ENCODE results near the gene ADCY9. TPM values are rescaled to one million over a fixed set of nuclear protein-coding genes. Genes with fewer than 3 reads are reported as not detected.

The ADCY9 gene
- total RNA-seq = 1 to 10 TPM; 1.2 to 3.3 TPM
- 4.6 TPM for polyA plus RNA-seq (2013, experiment 1 of 2)
- 4.6 TPM for polyA plus RNA-seq (2013, experiment 2 of 2)
- long read RNA-seq, experiment 1, partial matches to known transcripts = 0 of 1 reads
- long read RNA-seq, experiment 1, other reads (novel, unspliced or antisense) = 1 of 1 reads
- long read RNA-seq, experiment 2, full-length matches to known transcripts = 2 of 5 reads
- long read RNA-seq, experiment 2, partial matches to known transcripts = 0 of 5 reads
- long read RNA-seq, experiment 2, other reads (novel, unspliced or antisense) = 3 of 5 reads
- long read RNA-seq, experiment 3, partial matches to known transcripts = 1 of 1 reads
- long read RNA-seq, experiment 3, other reads (novel, unspliced or antisense) = 0 of 1 reads
- long read RNA-seq, experiment 4 = 0 reads

DNA sequence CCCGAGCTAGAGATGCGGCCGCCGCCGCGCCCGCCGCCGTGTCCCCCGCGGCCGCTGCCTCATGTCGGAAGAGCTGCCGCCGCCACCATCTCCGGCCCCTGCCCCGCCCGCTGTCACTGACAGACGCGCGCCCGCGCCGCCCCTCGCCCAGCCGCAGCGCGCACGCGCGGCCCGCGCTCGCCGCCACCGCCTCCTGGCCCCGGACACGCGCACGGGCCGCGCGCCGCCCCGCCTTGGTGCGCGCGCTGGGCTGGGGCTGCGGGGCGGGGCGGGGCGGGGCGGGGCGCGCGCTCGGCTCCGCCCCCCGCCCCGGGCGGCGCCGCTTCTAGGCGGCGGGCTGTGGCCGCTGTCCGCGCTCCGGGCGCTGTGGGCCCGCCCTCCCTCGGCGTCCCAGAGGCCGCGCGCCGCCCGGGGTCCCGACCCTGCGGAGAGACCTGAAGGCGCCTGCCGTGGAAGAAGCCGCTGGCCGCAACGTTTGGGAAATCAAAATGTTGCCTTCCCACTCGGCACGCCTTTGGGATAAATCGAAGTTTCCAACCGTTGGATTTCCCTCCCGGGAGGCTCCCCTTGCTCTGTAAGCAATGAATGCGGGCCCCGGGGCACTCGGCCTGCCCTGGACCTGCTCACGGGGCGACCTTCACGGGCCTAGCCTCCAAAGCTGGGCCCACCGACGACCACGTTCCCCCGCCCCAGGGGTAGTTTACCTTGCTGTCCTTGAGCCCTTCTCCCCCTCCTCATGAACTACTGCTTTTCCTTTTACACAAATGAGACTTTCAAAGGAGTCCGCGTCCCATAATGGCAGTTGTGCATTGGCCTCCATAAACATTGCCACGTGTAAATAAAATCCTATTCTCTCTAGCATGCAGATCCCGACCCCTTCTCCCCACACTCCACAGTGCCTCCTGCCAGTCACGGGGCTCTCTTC, at the start of gene ADCY9:
Gene ADCY9, minus strand, starts transcription at position 118 of the 925 bp plus-strand sequence. CDS start 1,000 bp downstream, outside the sequence.
- WGBS, 2 experiments (ENCODE audit: insufficient coverage in 1 of 2, insufficient read length in 1 of 2) = 4 to 11% methylated on average over 33 to 105 of the region's 105 CpGs

DNA sequence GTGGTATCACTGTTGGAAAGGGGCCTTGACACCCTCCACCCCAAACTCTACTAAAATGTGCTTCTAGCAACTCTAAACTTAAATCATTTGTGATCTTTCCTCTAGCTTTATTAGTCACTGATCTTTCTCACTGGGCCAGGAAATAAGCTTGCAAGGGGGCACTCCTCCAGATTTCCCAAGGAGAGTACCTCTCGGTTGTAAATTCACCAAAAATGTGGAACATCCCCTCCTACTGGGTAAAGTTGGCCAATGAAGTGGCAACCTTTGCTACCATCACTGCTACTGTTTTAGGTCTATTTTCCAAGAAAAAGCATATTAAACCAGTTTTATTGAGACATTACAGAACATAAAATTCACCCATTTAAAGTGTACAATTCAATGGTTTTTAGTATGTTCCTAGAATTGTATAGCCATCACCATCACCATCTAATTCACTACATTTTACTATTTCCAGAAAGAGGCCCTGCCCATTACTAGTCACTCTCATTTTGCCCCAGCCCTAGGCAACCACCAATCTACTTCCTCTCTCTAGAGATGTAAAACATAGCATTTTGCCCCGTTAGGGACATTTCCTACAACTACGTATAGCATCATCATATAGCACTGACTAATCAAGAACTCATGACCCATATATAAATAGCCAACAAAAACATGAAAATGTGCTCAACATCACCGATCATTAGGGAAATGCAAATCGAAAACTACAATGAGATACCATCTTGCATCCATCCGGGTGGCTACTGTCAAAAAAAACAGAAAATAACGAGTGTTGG, 44.6 kb upstream of the ADCY9 start:
- H3K4me1 ChIP-seq (ENCODE audit: control insufficient read depth, insufficient read depth, low read length) = no peaks in the 10 kb centered on the region
- TF ChIP-seq, protein P1, sequence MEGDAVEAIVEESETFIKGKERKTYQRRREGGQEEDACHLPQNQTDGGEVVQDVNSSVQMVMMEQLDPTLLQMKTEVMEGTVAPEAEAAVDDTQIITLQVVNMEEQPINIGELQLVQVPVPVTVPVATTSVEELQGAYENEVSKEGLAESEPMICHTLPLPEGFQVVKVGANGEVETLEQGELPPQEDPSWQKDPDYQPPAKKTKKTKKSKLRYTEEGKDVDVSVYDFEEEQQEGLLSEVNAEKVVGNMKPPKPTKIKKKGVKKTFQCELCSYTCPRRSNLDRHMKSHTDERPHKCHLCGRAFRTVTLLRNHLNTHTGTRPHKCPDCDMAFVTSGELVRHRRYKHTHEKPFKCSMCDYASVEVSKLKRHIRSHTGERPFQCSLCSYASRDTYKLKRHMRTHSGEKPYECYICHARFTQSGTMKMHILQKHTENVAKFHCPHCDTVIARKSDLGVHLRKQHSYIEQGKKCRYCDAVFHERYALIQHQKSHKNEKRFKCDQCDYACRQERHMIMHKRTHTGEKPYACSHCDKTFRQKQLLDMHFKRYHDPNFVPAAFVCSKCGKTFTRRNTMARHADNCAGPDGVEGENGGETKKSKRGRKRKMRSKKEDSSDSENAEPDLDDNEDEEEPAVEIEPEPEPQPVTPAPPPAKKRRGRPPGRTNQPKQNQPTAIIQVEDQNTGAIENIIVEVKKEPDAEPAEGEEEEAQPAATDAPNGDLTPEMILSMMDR (conservative IDR thresholded peaks at IDR 0.05) = peak; percentile 55
- H3K9me3 ChIP-seq (ENCODE audit: control insufficient read depth, low read length) = no peaks in the 10 kb centered on the region
- H3K27ac ChIP-seq (ENCODE audit: low read depth, low read length) = no peak overlapping the region
- H3K4me3 ChIP-seq (ENCODE audit: low read length) = no peak overlapping the region
- Mint-ChIP-seq H3K27me3 (ENCODE audit: insufficient read depth) (peaks cover 11% of the 10 kb centered on the region), H3K4me3 (no peak overlapping the region), H3K9me3 (no peaks in the 10 kb centered on the region), H3K36me3 (ENCODE audit: low read depth) (no peaks in the 10 kb centered on the region), H3K27ac (no peak overlapping the region), H3K4me1 (no peaks in the 10 kb centered on the region)
- H3K27me3 ChIP-seq (ENCODE audit: control insufficient read depth, insufficient read depth, low read length, poor library complexity, severe bottlenecking) = no peaks in the 10 kb centered on the region
- 94 to 98% methylated on average over 7 of the region's 7 CpGs for WGBS, 2 experiments (ENCODE audit: insufficient coverage in 1 of 2, insufficient read length in 1 of 2)
- no peak for DNase-seq
- no peak overlapping the region for H3K9ac ChIP-seq (ENCODE audit: extremely low read depth, low read length, poor library complexity, severe bottlenecking)
- no peaks in the 10 kb centered on the region for H3K36me3 ChIP-seq (ENCODE audit: control insufficient read depth, insufficient read depth, low read length)

More for the DNA sequence above, at the start of gene ADCY9:
- no peaks in the 10 kb centered on the region for H3K9me3 Mint-ChIP-seq
- no peaks in the 10 kb centered on the region for H3K36me3 Mint-ChIP-seq (ENCODE audit: low read depth)
- Histone ChIP-seq H3K9ac (ENCODE audit: extremely low read depth, low read length, poor library complexity, severe bottlenecking) (no peak within 1 kb of the TSS), H3K4me1 (ENCODE audit: control insufficient read depth, insufficient read depth, low read length) (no peaks in the 10 kb centered on the region), H3K36me3 (ENCODE audit: control insufficient read depth, insufficient read depth, low read length) (no peaks in the 10 kb centered on the region), H3K9me3 (ENCODE audit: control insufficient read depth, low read length) (no peaks in the 10 kb centered on the region), H3K27ac (ENCODE audit: low read depth, low read length) (no peak within 1 kb of the TSS), H3K27me3 (ENCODE audit: control insufficient read depth, insufficient read depth, low read length, poor library complexity, severe bottlenecking) (peaks cover 49% of the 10 kb centered on the region), H3K4me3 (ENCODE audit: low read length) (peak within 1 kb of the TSS; percentile 74)
- H3K27me3 Mint-ChIP-seq (ENCODE audit: insufficient read depth) = peaks cover 69% of the 10 kb centered on the region
- H3K4me3 Mint-ChIP-seq = peak within 1 kb of the TSS; percentile 56
- peaks cover 2% of the 10 kb centered on the region for H3K4me1 Mint-ChIP-seq
- TF ChIP-seq, protein P1 (conservative IDR thresholded peaks at IDR 0.05) = no peak
- no peak within 1 kb of the TSS for H3K27ac Mint-ChIP-seq
- peak; percentile 89 for DNase-seq

DNA sequence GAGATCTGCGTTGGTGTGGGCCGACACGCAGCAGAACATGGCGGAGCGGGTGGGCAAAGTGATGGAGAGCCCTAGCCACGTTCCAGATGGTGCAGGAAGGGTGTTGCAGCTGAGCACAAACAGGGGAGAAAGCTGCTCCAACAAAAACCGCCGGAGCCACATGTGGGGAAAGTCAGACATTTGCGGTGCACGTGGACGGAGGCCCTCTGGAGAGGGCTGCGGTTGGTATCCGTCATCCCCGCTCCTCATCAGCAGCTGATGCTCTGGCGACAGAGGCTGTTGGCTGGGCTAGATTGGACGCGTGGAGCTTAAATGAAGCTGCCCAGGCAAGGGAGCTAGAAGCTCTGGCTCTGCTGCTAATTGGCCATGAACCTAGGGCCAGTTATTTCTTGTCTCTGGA, 43.5 kb upstream of the ADCY9 start:
- Histone ChIP-seq H3K36me3 (ENCODE audit: control insufficient read depth, insufficient read depth, low read length) (no peaks in the 10 kb centered on the region), H3K27me3 (ENCODE audit: control insufficient read depth, insufficient read depth, low read length, poor library complexity, severe bottlenecking) (no peaks in the 10 kb centered on the region), H3K4me3 (ENCODE audit: low read length) (no peak overlapping the region), H3K9ac (ENCODE audit: extremely low read depth, low read length, poor library complexity, severe bottlenecking) (no peak overlapping the region), H3K9me3 (ENCODE audit: control insufficient read depth, low read length) (no peaks in the 10 kb centered on the region), H3K4me1 (ENCODE audit: control insufficient read depth, insufficient read depth, low read length) (no peaks in the 10 kb centered on the region), H3K27ac (ENCODE audit: low read depth, low read length) (no peak overlapping the region)
- no peak for DNase-seq
- H3K4me3 Mint-ChIP-seq = no peak overlapping the region
- WGBS, 2 experiments (ENCODE audit: insufficient coverage in 1 of 2, insufficient read length in 1 of 2) = 91 to 93% methylated on average over 15 to 17 of the region's 17 CpGs
- no peaks in the 10 kb centered on the region for H3K4me1 Mint-ChIP-seq
- no peaks in the 10 kb centered on the region for H3K9me3 Mint-ChIP-seq
- TF ChIP-seq, protein P1 (conservative IDR thresholded peaks at IDR 0.05) = no peak
- no peak overlapping the region for H3K27ac Mint-ChIP-seq
- no peaks in the 10 kb centered on the region for H3K36me3 Mint-ChIP-seq (ENCODE audit: low read depth)
- H3K27me3 Mint-ChIP-seq (ENCODE audit: insufficient read depth) = peaks cover 14% of the 10 kb centered on the region

Data from endodermal cell (in vitro differentiated cells).